GM18951 (cell line): ENCODE results near the gene NLRP3.

Source experiments
- POLR2A ChIP-seq: IDR thresholded peaks from 4 replicates; pipeline ENCODE4 v1.6.1; 2011; ENCODE audit warnings: mild to moderate bottlenecking; ENCODE audit not compliant: insufficient read length, insufficient read depth; ENCODE audit errors: extremely low read depth
- in situ Hi-C: fragments of 300-500 bp; cut with MboI; formaldehyde crosslinking; loops from one replicate; pipeline ENCODE4 v1.12.0; 2022; ENCODE audit warnings: low sequenced_read_pairs, mixed read lengths, inconsistent platforms; ENCODE audit not compliant: unreplicated experiment

Gene NLRP3

GRCh38 chr1:247402120-247402675 lies 13.8 kb upstream of the NLRP3 start:
- TF ChIP-seq POLR2A = no peak
- in situ Hi-C loops = no loop called here

- in situ Hi-C loops = no loop called here
- TF ChIP-seq POLR2A = no peak
These were observed 9.8 kb upstream of the NLRP3 start for GRCh38 chr1:247406014-247406656.

DNA sequence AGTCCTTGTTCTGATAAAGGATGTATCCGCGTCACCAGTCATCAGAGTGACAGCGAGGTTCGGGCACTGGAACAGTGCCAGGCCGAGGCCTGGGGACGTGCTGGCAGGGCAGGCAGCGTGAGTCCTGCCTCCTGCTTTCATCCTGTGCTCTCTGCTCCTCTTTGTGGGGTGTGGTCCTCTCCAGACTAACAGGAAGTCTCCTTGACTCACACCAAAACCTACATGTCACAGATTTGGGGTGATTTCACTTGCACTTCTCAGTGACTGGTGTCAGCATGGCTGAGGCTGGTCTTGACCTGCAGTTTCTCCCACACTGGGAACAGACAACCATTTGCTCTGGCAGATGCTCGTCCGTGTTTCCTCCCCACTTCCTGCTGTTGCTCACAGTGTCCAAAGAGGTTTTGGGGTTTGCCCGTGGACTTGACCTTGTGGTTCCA lies 8.8 kb upstream of the NLRP3 start:
- in situ Hi-C loops = no loop called here
- TF ChIP-seq POLR2A = no peak

- in situ Hi-C loops = no loop called here
- TF ChIP-seq POLR2A = no peak
These were observed 7.9 kb upstream of the NLRP3 start for GRCh38 chr1:247408100-247408499.

GRCh38 chr1:247409869-247410544 lies 6.0 kb upstream of the NLRP3 start:
- in situ Hi-C loops = no loop called here
- TF ChIP-seq POLR2A = no peak

DNA sequence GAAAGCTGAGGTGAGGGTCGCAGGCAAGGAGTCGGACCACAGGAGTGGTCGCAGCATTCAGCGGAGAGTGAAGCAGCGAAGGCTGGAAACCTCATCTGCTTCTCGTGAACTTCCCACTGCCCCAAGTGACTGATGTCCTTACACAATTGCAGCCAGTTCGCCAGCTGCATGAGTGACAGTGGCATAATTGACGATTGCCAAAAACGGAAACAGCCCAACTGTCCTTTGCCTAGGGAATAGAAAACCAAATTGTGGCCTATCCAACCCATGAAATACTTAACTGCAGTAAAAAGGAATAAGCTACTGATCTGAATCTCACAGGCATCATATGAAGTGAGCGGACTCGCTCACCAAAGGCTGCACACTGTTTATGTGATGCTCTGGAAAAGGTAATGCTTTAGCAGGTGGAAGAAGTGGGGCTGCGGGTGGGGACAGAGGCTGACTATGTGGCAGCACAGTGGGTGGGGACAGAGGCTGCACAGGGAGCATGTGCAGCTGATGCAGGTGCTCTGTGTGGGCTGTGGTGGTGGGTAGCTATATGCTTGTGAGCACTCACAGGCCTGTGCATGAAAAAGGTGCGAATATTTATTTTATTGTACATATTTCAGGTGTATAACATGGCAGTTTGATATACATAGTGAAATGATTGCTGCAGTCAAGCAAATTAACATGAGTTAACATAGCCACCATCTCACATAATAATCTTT lies 4.2 kb upstream of the NLRP3 start:
- in situ Hi-C loops = no loop called here
- no peak for TF ChIP-seq POLR2A

GRCh38 chr1:247417831-247418230 lies 1.9 kb downstream of the NLRP3 start:
- in situ Hi-C loops = no loop called here
- no peak for TF ChIP-seq POLR2A

- in situ Hi-C loops = no loop called here
- TF ChIP-seq POLR2A = no peak
These were observed 3.4 kb downstream of the NLRP3 start for GRCh38 chr1:247419336-247419735.

DNA sequence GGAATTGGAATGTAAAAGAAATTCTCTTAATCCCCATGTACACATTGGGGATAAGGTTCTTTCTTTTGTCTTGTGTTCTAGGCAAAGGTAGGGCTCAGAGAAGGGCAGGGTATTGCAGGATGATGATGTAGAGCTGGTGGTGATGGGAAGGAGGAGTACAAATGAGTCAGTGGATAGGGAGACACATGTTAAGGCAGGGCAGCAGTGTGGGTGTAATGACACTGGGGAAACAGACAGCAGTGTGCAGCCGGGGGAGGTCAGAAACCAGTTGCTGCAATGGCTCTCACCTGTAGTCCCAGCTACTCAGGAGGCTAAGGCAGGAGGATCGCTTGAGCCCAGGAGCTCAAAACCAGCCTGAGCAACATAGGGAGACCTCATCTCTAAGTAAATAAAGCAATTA lies 5.1 kb downstream of the NLRP3 start:
- no peak for TF ChIP-seq POLR2A
- in situ Hi-C loops = no loop called here

GRCh38 chr1:247429496-247429895 lies 13.5 kb downstream of the NLRP3 start:
- in situ Hi-C loops = no loop called here
- no peak for TF ChIP-seq POLR2A

DNA sequence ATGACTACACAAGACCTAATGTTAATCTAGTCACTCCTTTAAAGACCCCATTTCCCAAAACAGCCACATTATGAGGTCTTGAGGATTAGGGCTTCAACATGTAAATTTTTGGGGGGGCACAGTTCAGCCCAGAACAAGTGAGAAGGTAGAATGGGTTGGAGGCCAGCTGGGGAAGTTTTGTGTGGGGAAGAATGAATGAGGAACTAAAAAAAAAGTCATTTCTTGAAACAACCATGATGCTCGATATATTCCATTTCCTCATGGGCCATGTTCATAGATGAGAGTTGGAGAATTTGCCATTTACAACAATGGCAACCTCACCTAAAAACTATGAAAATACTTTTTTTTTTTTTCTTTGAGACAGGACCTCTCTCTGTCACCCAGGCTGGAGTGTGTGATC lies 14.5 kb downstream of the NLRP3 start:
- no peak for TF ChIP-seq POLR2A
- in situ Hi-C loops = no loop called here

- in situ Hi-C loops = no loop called here
These were observed 15.7 kb downstream of the NLRP3 start for GRCh38 chr1:247431643-247432042.

GRCh38 chr1:247434005-247434404 lies 18.0 kb downstream of the NLRP3 start:
- TF ChIP-seq POLR2A = no peak
- in situ Hi-C loops = no loop called here

More at GRCh38 chr1:247431643-247432042, 15.7 kb downstream of the NLRP3 start:
- no peak for TF ChIP-seq POLR2A
